Measurements from ENCODE around the gene SLC49A3.
"Not testable (repeated sequence)": the region's sequence is repeated elsewhere in the genome, so short reads cannot be mapped to it uniquely, and the experiment has no call there.

The SLC49A3 gene

DNA sequence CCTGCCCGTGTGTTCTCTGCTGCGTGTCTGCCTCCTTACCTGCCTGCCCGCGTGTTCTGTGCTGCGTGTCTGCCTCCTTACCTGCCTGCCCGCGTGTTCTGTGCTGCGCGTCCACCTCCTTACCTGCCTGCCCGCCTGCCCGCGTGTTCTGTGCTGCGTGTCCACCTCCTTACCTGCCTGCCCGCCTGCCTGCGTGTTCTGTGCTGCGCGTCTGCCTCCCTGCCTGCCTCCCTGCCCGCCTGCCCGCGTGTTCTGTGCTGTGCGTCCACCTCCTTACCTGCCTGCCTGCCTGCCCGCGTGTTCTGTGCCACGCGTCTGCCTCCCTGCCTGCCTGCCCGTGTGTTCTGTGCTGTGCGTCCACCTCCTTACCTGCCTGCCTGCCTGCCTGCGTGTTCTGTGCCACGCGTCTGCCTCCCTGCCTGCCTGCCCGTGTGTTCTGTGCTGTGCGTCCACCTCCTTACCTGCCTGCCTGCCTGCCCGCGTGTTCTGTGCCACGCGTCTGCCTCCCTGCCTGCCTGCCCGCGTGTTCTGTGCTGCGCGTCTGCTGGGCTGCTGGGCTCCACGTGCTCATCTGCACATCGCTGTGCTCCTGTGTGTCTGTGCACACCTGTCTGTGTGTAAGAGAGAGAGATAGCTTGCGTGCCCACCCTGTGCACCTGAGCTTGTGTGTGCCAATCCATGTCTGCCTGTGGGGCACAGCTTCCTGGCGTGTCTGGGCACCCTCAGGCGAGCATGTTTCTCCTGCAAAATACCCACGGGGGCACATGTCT, 53.7 kb downstream of the SLC49A3 start:
- not testable (repeated sequence) for H3K36me3 ChIP-seq (ENCODE audit: control insufficient read depth, insufficient read depth, low read length); H3K27me3 ChIP-seq (ENCODE audit: control insufficient read depth, insufficient read depth, low read length); H3K9ac ChIP-seq (ENCODE audit: low read depth, low read length); H3K4me3 ChIP-seq (ENCODE audit: low read depth, low read length); H3K9me3 ChIP-seq (ENCODE audit: control insufficient read depth, insufficient read depth, low read length); H3K4me1 ChIP-seq (ENCODE audit: control insufficient read depth, insufficient read depth, low read length)

GRCh38 chr4:634599-634985, 54.4 kb downstream of the SLC49A3 start:
- no peaks in the 10 kb centered on the region for H3K4me1 ChIP-seq (ENCODE audit: control insufficient read depth, insufficient read depth, low read length)
- no peaks in the 10 kb centered on the region for H3K27me3 ChIP-seq (ENCODE audit: control insufficient read depth, insufficient read depth, low read length)
- no peaks in the 10 kb centered on the region for H3K36me3 ChIP-seq (ENCODE audit: control insufficient read depth, insufficient read depth, low read length)

GRCh38 chr4:633976-634598, 54.9 kb downstream of the SLC49A3 start:
- no peaks in the 10 kb centered on the region for H3K27me3 ChIP-seq (ENCODE audit: control insufficient read depth, insufficient read depth, low read length)
- no peak overlapping the region for H3K9ac ChIP-seq (ENCODE audit: low read depth, low read length)

More at GRCh38 chr4:634599-634985, 54.4 kb downstream of the SLC49A3 start:
- Histone ChIP-seq H3K9me3 (ENCODE audit: control insufficient read depth, insufficient read depth, low read length) (peaks cover 3% of the 10 kb centered on the region), H3K9ac (ENCODE audit: low read depth, low read length) (no peak overlapping the region), H3K4me3 (ENCODE audit: low read depth, low read length) (no peak overlapping the region)

GRCh38 chr4:633406-633805, 55.5 kb downstream of the SLC49A3 start:
- peaks cover 3% of the 10 kb centered on the region for H3K9me3 ChIP-seq (ENCODE audit: control insufficient read depth, insufficient read depth, low read length)
- no peaks in the 10 kb centered on the region for H3K4me1 ChIP-seq (ENCODE audit: control insufficient read depth, insufficient read depth, low read length)
- H3K4me3 ChIP-seq (ENCODE audit: low read depth, low read length) = no peak overlapping the region
- no peaks in the 10 kb centered on the region for H3K27me3 ChIP-seq (ENCODE audit: control insufficient read depth, insufficient read depth, low read length)
- no peak overlapping the region for H3K9ac ChIP-seq (ENCODE audit: low read depth, low read length)
- H3K36me3 ChIP-seq (ENCODE audit: control insufficient read depth, insufficient read depth, low read length) = no peaks in the 10 kb centered on the region

More at GRCh38 chr4:633976-634598, 54.9 kb downstream of the SLC49A3 start:
- peaks cover 3% of the 10 kb centered on the region for H3K9me3 ChIP-seq (ENCODE audit: control insufficient read depth, insufficient read depth, low read length)
- no peaks in the 10 kb centered on the region for H3K36me3 ChIP-seq (ENCODE audit: control insufficient read depth, insufficient read depth, low read length)
- no peaks in the 10 kb centered on the region for H3K4me1 ChIP-seq (ENCODE audit: control insufficient read depth, insufficient read depth, low read length)
- no peak overlapping the region for H3K4me3 ChIP-seq (ENCODE audit: low read depth, low read length)

- Histone ChIP-seq H3K4me1 (ENCODE audit: control insufficient read depth, insufficient read depth, low read length) (no peaks in the 10 kb centered on the region), H3K27me3 (ENCODE audit: control insufficient read depth, insufficient read depth, low read length) (no peaks in the 10 kb centered on the region), H3K9me3 (ENCODE audit: control insufficient read depth, insufficient read depth, low read length) (peaks cover 3% of the 10 kb centered on the region), H3K4me3 (ENCODE audit: low read depth, low read length) (no peak overlapping the region), H3K9ac (ENCODE audit: low read depth, low read length) (no peak overlapping the region), H3K36me3 (ENCODE audit: control insufficient read depth, insufficient read depth, low read length) (no peaks in the 10 kb centered on the region)
These were observed 56.0 kb downstream of the SLC49A3 start for GRCh38 chr4:632926-633325.

GRCh38 chr4:632196-632790, 56.7 kb downstream of the SLC49A3 start:
- no peaks in the 10 kb centered on the region for H3K27me3 ChIP-seq (ENCODE audit: control insufficient read depth, insufficient read depth, low read length)
- H3K36me3 ChIP-seq (ENCODE audit: control insufficient read depth, insufficient read depth, low read length) = no peaks in the 10 kb centered on the region
- no peaks in the 10 kb centered on the region for H3K4me1 ChIP-seq (ENCODE audit: control insufficient read depth, insufficient read depth, low read length)
- H3K9ac ChIP-seq (ENCODE audit: low read depth, low read length) = no peak overlapping the region
- H3K9me3 ChIP-seq (ENCODE audit: control insufficient read depth, insufficient read depth, low read length) = peaks cover 3% of the 10 kb centered on the region
- H3K4me3 ChIP-seq (ENCODE audit: low read depth, low read length) = no peak overlapping the region

Measured in iPS-15b (cell line).